Measurements from ENCODE around the gene TIGD1.
"Not testable (repeated sequence)": the region's sequence is repeated elsewhere in the genome, so short reads cannot be mapped to it uniquely, and the experiment has no call there.

The TIGD1 gene

GRCh38 chr2:232539298-232540231 is 10.8 kb downstream of the TIGD1 start, which contains the start of gene CHRNG:
Gene CHRNG, plus strand, starts transcription at chr2:232539692. Its CDS starts 56 bp downstream, at chr2:232539748.
- Mint-ChIP-seq H3K27ac (no peak within 1 kb of the TSS), H3K36me3 (ENCODE audit: low read depth) (no peaks in the 10 kb centered on the region), H3K27me3 (ENCODE audit: low read depth) (peaks cover 10% of the 10 kb centered on the region), H3K4me1 (ENCODE audit: low read depth) (peaks cover 4% of the 10 kb centered on the region), H3K4me3 (no peak within 1 kb of the TSS), H3K9me3 (peaks cover 7% of the 10 kb centered on the region)
- DNase-seq (ENCODE audit: low spot score) = no peak

GRCh38 chr2:232538671-232539070 is 11.7 kb downstream of the TIGD1 start:
- Mint-ChIP-seq H3K9me3 (peaks cover 7% of the 10 kb centered on the region), H3K27me3 (ENCODE audit: low read depth) (peaks cover 10% of the 10 kb centered on the region), H3K4me3 (no peak overlapping the region), H3K4me1 (ENCODE audit: low read depth) (peaks cover 4% of the 10 kb centered on the region), H3K27ac (no peak overlapping the region), H3K36me3 (ENCODE audit: low read depth) (no peaks in the 10 kb centered on the region)
- no peak for DNase-seq (ENCODE audit: low spot score)

GRCh38 chr2:232537499-232537898 is 12.9 kb downstream of the TIGD1 start:
- no peak overlapping the region for H3K4me3 Mint-ChIP-seq
- peaks cover 10% of the 10 kb centered on the region for H3K27me3 Mint-ChIP-seq (ENCODE audit: low read depth)
- no peaks in the 10 kb centered on the region for H3K36me3 Mint-ChIP-seq (ENCODE audit: low read depth)
- DNase-seq (ENCODE audit: low spot score) = no peak
- H3K9me3 Mint-ChIP-seq = peaks cover 7% of the 10 kb centered on the region
- H3K27ac Mint-ChIP-seq = no peak overlapping the region
- H3K4me1 Mint-ChIP-seq (ENCODE audit: low read depth) = peaks cover 4% of the 10 kb centered on the region

- H3K27ac Mint-ChIP-seq = no peak overlapping the region
- H3K4me3 Mint-ChIP-seq = no peak overlapping the region
- H3K9me3 Mint-ChIP-seq = peaks cover 7% of the 10 kb centered on the region
- H3K36me3 Mint-ChIP-seq (ENCODE audit: low read depth) = no peaks in the 10 kb centered on the region
- H3K27me3 Mint-ChIP-seq (ENCODE audit: low read depth) = peaks cover 10% of the 10 kb centered on the region
- H3K4me1 Mint-ChIP-seq (ENCODE audit: low read depth) = peaks cover 4% of the 10 kb centered on the region
- DNase-seq (ENCODE audit: low spot score) = no peak
These were observed 13.3 kb downstream of the TIGD1 start for GRCh38 chr2:232537079-232537478.

GRCh38 chr2:232535761-232536530 is 14.4 kb downstream of the TIGD1 start:
- no peak for DNase-seq (ENCODE audit: low spot score)
- Mint-ChIP-seq H3K4me3 (no peak overlapping the region), H3K27me3 (ENCODE audit: low read depth) (peaks cover 10% of the 10 kb centered on the region), H3K27ac (no peak overlapping the region), H3K9me3 (peaks cover 7% of the 10 kb centered on the region), H3K36me3 (ENCODE audit: low read depth) (no peaks in the 10 kb centered on the region), H3K4me1 (ENCODE audit: low read depth) (peaks cover 4% of the 10 kb centered on the region)

- Mint-ChIP-seq H3K27me3 (ENCODE audit: low read depth) (peaks cover 10% of the 10 kb centered on the region), H3K27ac (no peak overlapping the region), H3K36me3 (ENCODE audit: low read depth) (no peaks in the 10 kb centered on the region), H3K4me3 (no peak overlapping the region), H3K9me3 (peaks cover 7% of the 10 kb centered on the region), H3K4me1 (ENCODE audit: low read depth) (peaks cover 4% of the 10 kb centered on the region)
- DNase-seq (ENCODE audit: low spot score) = no peak
These were observed 15.3 kb downstream of the TIGD1 start for GRCh38 chr2:232534940-232535651.

GRCh38 chr2:232533944-232534710 is 16.2 kb downstream of the TIGD1 start:
- no peak for DNase-seq (ENCODE audit: low spot score)
- Mint-ChIP-seq H3K27ac (no peak overlapping the region), H3K4me1 (ENCODE audit: low read depth) (peaks cover 4% of the 10 kb centered on the region), H3K27me3 (ENCODE audit: low read depth) (peaks cover 10% of the 10 kb centered on the region), H3K4me3 (no peak overlapping the region), H3K36me3 (ENCODE audit: low read depth) (no peaks in the 10 kb centered on the region), H3K9me3 (peaks cover 7% of the 10 kb centered on the region)

GRCh38 chr2:232532821-232533220 is 17.5 kb downstream of the TIGD1 start:
- DNase-seq (ENCODE audit: low spot score); H3K4me1 Mint-ChIP-seq (ENCODE audit: low read depth); H3K9me3 Mint-ChIP-seq; H3K4me3 Mint-ChIP-seq; H3K27me3 Mint-ChIP-seq (ENCODE audit: low read depth); H3K36me3 Mint-ChIP-seq (ENCODE audit: low read depth); H3K27ac Mint-ChIP-seq: not testable (repeated sequence)

- Mint-ChIP-seq H3K27me3 (ENCODE audit: low read depth) (peaks cover 6% of the 10 kb centered on the region), H3K4me1 (ENCODE audit: low read depth) (peaks cover 4% of the 10 kb centered on the region), H3K9me3 (peaks cover 7% of the 10 kb centered on the region), H3K4me3 (no peak overlapping the region), H3K36me3 (ENCODE audit: low read depth) (no peaks in the 10 kb centered on the region), H3K27ac (no peak overlapping the region)
- DNase-seq (ENCODE audit: low spot score) = no peak
These were observed 17.9 kb downstream of the TIGD1 start for GRCh38 chr2:232532419-232532818.

- Mint-ChIP-seq H3K27ac (no peak overlapping the region), H3K4me3 (no peak overlapping the region), H3K36me3 (ENCODE audit: low read depth) (no peaks in the 10 kb centered on the region), H3K9me3 (no peaks in the 10 kb centered on the region), H3K4me1 (ENCODE audit: low read depth) (peaks cover 4% of the 10 kb centered on the region), H3K27me3 (ENCODE audit: low read depth) (peaks cover 12% of the 10 kb centered on the region)
- no peak for DNase-seq (ENCODE audit: low spot score)
These were observed 19.6 kb downstream of the TIGD1 start for GRCh38 chr2:232530626-232531260.

GRCh38 chr2:232529806-232530547 is 20.4 kb downstream of the TIGD1 start:
- Mint-ChIP-seq H3K4me3 (no peak overlapping the region), H3K9me3 (no peaks in the 10 kb centered on the region), H3K27ac (no peak overlapping the region), H3K36me3 (ENCODE audit: low read depth) (no peaks in the 10 kb centered on the region), H3K27me3 (ENCODE audit: low read depth) (peaks cover 12% of the 10 kb centered on the region), H3K4me1 (ENCODE audit: low read depth) (peaks cover 4% of the 10 kb centered on the region)
- DNase-seq (ENCODE audit: low spot score) = no peak

- Mint-ChIP-seq H3K36me3 (ENCODE audit: low read depth) (no peaks in the 10 kb centered on the region), H3K9me3 (no peaks in the 10 kb centered on the region), H3K27ac (no peak overlapping the region), H3K27me3 (ENCODE audit: low read depth) (peaks cover 19% of the 10 kb centered on the region), H3K4me3 (no peak overlapping the region), H3K4me1 (ENCODE audit: low read depth) (peaks cover 4% of the 10 kb centered on the region)
- DNase-seq (ENCODE audit: low spot score) = no peak
These were observed 21.5 kb downstream of the TIGD1 start for GRCh38 chr2:232528746-232529460.

Data from T-helper 2 cell treated with Interferon-gamma antibody and Interleukin-4, amounts not matched to agents 5 μg/mL and 100 μg/mL, for 36 hours (primary cell).